GM12874 (cell line): ENCODE data around the gene SLC3A2.
A peak's percentile ranks its signal among the peaks of the same experiment; 100 is the strongest.

Source experiments
- CTCF ChIP-seq: IDR thresholded peaks from 2 replicates; pipeline ENCODE4 v1.5.1; 2011; ENCODE audit warnings: low read depth, mild to moderate bottlenecking, control low read depth, low read length, moderate library complexity; ENCODE audit not compliant: insufficient read depth

SLC3A2 gene

GRCh38 chr11:62905927-62906531 is 25.3 kb downstream of the SLC3A2 start:
- TF ChIP-seq CTCF = peak; percentile 99

- TF ChIP-seq CTCF = no peak
Measured at GRCh38 chr11:62908468-62909072, 27.9 kb downstream of the SLC3A2 start.

GRCh38 chr11:62909107-62909894 is 28.6 kb downstream of the SLC3A2 start:
- TF ChIP-seq CTCF = peak; percentile 44; the same call in 1 of the 2 replicates

- no peak for TF ChIP-seq CTCF
Measured at GRCh38 chr11:62910141-62910882, 29.6 kb downstream of the SLC3A2 start.

GRCh38 chr11:62911137-62912130 is 30.7 kb downstream of the SLC3A2 start:
- TF ChIP-seq CTCF = no peak

GRCh38 chr11:62912268-62912667 is 31.6 kb downstream of the SLC3A2 start:
- TF ChIP-seq CTCF = no peak
